ENCODE data around the gene FUCA2. TPM values are rescaled to one million over a fixed set of nuclear protein-coding genes. Genes with fewer than 3 reads are reported as not detected.

The FUCA2 gene
- total RNA-seq, 1 donor from 2014 or later = 16.9 TPM

GRCh38 chr6:143538374-143538773 lies 26.9 kb upstream of the FUCA2 start:
- intact Hi-C loops (cut with micrococcal nuclease) = loop anchor here (5.0 to 10.0 kb wide), 5 partner anchors 59 to 696 kb away; partner anchors contain the start of genes HIVEP2 and LTV1

GRCh38 chr6:143536866-143537691 lies 25.6 kb upstream of the FUCA2 start:
- intact Hi-C loops (cut with micrococcal nuclease) = loop anchor here (1.0 to 10.0 kb wide), 8 partner anchors 8 to 695 kb away; partner anchors contain the start of genes ADAT2, HIVEP2, LTV1 and PEX3

- intact Hi-C loops (cut with micrococcal nuclease) = loop anchor here (1.0 to 10.0 kb wide), 7 partner anchors 23 to 694 kb away; partner anchors contain the start of genes ADAT2, HIVEP2, LTV1 and PEX3
Observed at GRCh38 chr6:143536461-143536865, 24.9 kb upstream of the FUCA2 start.

GRCh38 chr6:143535189-143535614 lies 23.7 kb upstream of the FUCA2 start:
- intact Hi-C loops (cut with micrococcal nuclease) = loop anchor here (5.0 to 10.0 kb wide), 5 partner anchors 62 to 693 kb away; partner anchors contain the start of genes HIVEP2 and LTV1

GRCh38 chr6:143531720-143532499 lies 20.4 kb upstream of the FUCA2 start:
- intact Hi-C loops (cut with micrococcal nuclease) = loop anchor here (10.0 kb wide), 1 partner anchor 587 kb away; the partner anchor contains the start of gene HIVEP2

- intact Hi-C loops (cut with micrococcal nuclease) = loop anchor here (2.0 kb wide), 2 partner anchors 14 to 18 kb away; partner anchors contain the start of gene FUCA2
Observed at GRCh38 chr6:143529095-143529494, 17.6 kb upstream of the FUCA2 start.

DNA sequence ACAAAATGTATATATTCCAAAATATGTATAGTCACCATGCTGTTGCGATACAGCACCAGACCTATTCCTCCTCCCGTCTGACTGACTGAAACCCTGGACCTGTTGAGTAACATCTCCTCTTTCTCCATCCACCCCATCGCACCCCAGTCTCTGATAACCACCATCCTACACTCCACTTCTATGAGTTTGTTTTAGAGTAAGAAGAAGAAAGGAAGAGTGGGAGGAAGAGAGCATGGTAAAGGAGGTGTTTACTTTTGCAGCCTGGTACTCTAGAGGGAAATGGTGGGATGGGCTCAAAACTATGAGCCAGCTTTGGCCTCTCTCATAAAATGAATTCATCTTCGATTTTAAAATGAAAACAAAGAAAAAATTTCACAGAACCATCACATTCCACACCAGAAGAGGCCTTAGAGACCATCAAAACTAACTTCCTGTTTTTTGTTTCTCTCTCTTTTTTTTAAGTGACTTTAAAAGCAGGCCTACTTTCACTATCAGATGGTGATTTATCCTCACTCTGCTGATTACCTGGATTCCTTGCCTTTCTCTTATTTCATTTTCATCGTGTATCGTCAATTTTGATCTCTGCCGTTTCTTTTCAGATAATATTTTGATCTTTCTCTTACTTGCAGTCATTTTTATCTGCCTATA lies 16.8 kb upstream of the FUCA2 start:
- intact Hi-C loops (cut with micrococcal nuclease) = loop anchor here (2.0 kb wide), 2 partner anchors 15 to 17 kb away; partner anchors contain the start of gene FUCA2

DNA sequence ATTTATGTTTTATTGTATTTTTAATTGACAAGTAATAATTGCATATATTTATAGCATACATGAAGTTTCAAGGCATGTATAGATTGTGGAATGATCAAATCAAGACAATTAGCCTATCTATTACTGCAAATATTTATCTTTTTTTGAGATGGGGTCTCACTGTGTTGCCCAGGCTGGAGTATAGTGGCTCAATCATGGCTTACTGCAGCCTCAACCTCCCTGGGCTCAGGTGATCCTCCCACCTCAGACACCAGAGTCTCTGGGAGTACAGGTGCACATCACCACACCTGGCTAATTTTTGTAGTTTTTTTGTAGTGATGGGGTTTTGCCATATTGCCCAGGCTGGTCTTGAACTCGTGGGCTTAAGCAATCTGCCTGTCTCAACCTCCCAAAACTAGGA lies 16.2 kb upstream of the FUCA2 start:
- intact Hi-C loops (cut with micrococcal nuclease) = loop anchor here (2.0 kb wide), 2 partner anchors 15 to 17 kb away; partner anchors contain the start of gene FUCA2

- intact Hi-C loops (cut with micrococcal nuclease) = no loop called here
Observed at GRCh38 chr6:143525356-143525755, 13.8 kb upstream of the FUCA2 start.

GRCh38 chr6:143522039-143522600 lies 10.6 kb upstream of the FUCA2 start:
- intact Hi-C loops (cut with micrococcal nuclease) = no loop called here

GRCh38 chr6:143517447-143517773 lies 5.9 kb upstream of the FUCA2 start:
- intact Hi-C loops (cut with micrococcal nuclease) = no loop called here

DNA sequence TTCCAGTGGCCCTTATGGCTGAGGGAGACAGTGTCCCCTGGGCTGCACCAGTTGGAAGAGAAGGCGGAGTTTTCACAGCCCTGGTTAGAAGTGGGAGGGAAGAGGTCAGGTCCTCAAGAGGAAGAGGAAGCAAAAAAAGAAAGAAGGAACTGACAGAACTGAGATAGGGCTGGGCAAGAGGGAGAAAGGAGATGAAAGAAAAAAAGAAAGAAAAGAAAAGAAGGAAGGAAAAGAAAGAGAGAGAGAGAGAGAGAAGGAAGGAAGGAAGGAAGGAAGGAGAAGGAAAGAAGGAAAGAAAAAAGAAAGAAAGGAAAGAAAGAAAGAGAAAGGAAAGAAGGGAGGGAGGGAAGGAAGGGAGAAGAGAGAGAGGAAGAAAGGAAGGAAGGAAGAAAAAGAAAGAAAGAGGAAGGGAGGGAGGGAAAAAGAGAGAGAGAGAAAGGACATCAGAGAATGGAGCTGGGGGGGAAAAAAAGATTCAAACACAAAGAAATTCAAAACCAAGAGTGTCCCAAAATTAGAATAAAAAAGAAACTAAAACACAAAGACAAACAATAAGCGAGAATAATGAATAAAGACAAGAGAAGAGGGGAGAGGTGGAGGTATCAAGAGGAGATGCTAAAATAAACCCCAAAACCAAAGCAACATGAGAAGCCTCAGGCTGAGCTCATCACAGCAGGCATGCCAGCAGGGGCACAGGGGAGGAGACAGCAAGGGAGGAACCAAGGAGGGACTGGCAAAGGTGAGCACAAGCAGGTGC lies 5.3 kb upstream of the FUCA2 start:
- intact Hi-C loops (cut with micrococcal nuclease) = no loop called here

DNA sequence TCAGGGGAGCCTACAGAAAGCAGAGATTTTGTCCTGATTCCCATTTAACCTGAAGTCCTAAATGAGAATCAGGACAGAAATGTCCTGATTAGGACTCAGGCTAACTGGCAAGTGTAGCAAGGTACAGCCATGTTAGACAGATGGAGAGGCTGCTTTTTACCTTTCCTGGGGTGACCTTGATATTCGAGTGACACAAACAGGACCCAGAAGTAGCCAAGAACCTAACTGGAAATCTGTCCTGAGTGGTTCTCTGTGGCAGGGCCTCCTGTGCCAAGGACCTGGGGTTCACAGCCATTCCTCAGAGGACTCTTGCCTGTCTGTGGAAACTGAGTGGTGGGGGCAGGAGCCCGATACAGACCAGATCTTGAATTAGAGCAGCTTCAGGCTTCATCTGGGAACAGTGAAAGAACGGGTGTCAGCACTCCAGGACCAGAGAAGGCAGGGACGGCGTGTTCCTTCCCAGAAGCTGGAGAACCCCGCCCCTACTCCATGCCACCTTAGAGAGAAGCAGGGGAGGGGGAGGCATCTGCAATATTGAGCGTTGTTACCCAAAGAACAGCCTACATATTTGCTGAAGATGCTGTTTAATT lies 4.3 kb upstream of the FUCA2 start:
- intact Hi-C loops (cut with micrococcal nuclease) = no loop called here

GRCh38 chr6:143515061-143515760 lies 3.7 kb upstream of the FUCA2 start:
- intact Hi-C loops (cut with micrococcal nuclease) = no loop called here

GRCh38 chr6:143513410-143513809 lies 1.9 kb upstream of the FUCA2 start:
- intact Hi-C loops (cut with micrococcal nuclease) = loop anchor here (1.0 to 2.0 kb wide), 3 partner anchors 23 to 499 kb away; partner anchors contain the start of gene LTV1

GRCh38 chr6:143510326-143510725 lies 1.2 kb downstream of the FUCA2 start:
- intact Hi-C loops (cut with micrococcal nuclease) = loop anchor here (2.0 kb wide), 1 partner anchor 18 kb away; no protein-coding TSS in a partner anchor

DNA sequence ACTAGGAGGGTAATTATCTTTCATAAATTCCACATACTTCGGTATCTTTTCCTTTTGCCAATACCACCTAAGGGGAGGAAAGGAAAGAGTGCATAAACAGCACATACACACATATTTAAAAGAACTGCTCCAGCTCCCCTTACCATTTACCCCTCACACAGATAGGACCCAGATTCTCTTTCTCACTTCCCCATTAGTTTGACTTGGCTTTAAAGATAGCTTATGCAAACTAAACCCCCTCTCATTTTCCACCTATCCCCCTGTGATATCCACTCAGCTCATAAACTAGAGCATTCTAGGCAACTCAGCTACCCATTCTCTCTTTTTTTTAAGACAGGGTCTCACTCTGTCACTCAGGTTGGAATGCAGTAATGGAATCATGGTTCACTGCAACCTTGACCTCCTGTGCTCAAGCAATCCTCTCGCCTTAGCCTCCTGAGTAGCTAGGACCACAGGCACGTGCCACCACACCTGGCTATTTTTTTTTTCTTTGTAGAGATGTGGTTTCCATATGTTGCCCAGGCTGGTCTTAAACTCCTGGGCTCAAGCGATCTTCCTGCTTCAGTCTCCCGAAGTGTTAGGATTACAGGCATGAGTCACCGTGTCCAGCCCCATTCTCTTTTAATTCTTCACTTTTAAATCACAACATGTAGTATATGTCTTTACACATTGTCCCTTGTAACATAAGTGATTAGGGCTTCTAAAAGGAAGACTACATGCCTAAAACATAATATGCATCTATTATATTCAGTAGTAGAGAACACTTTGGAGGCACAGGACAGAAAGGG lies 4.0 kb downstream of the FUCA2 start:
- intact Hi-C loops (cut with micrococcal nuclease) = no loop called here

DNA sequence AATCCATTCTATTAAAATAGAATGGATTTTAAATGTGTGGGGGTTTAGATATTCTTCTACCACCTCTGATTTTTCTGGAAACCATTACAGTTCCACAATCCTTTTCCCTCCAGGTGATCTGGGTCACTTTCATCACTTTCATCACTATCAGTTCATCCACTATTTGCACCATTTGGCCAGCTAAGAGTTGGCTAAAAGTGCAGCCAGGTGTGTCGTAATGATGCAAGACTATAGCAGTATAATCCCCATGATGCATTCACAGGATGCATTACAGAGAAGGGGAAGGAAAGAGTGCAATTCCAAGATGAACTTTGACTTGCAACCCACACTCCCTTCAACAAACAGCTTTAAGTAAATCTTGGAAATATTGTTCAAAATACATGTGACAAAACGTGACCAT lies 4.9 kb downstream of the FUCA2 start:
- intact Hi-C loops (cut with micrococcal nuclease) = no loop called here

All from T-helper 2 cell treated with Interferon-gamma antibody and Interleukin-4, amounts not matched to agents 100 ng/mL and 5 ng/mL, for 36 hours (primary cell).